H9 (cell line): Measurements from ENCODE around the gene GCN1. TPM values are rescaled to one million over a fixed set of nuclear protein-coding genes. Genes with fewer than 3 reads are reported as not detected.

ENCODE experiments used
- DNase-seq: peaks from one replicate; pipeline ENCODE4 v3.0.0-alpha.2; 2017
- H2AFZ ChIP-seq: one replicate; pipeline ENCODE4 v1.6.1; 2013; ENCODE audit warnings: mild to moderate bottlenecking, low read length, control low read depth, moderate library complexity
- H2AK5ac ChIP-seq: 2 replicates; pipeline ENCODE4 v1.6.1; 2013; ENCODE audit warnings: low read length, control low read depth, mixed read lengths; ENCODE audit not compliant: insufficient read length
- H2BK120ac ChIP-seq: one replicate; pipeline ENCODE4 v1.6.1; 2013; ENCODE audit warnings: low read depth, mild to moderate bottlenecking, low read length, control low read depth, inconsistent platforms; ENCODE audit not compliant: poor library complexity, severe bottlenecking
- H2BK12ac ChIP-seq: 2 replicates; pipeline ENCODE4 v1.6.1; 2013; ENCODE audit warnings: low read length, control low read depth, mixed read lengths, low read depth; ENCODE audit not compliant: insufficient read length
- H2BK15ac ChIP-seq: 2 replicates; pipeline ENCODE4 v1.6.1; 2013; ENCODE audit warnings: low read depth, low read length, control low read depth
- H2BK20ac ChIP-seq: one replicate; pipeline ENCODE4 v1.6.1; 2013; ENCODE audit warnings: low read depth, mild to moderate bottlenecking, low read length, control low read depth, inconsistent platforms; ENCODE audit not compliant: poor library complexity, severe bottlenecking
- H2BK5ac ChIP-seq: 2 replicates; pipeline ENCODE4 v1.6.1; 2013; ENCODE audit warnings: low read length, control low read depth, mixed read lengths; ENCODE audit not compliant: insufficient read length
- H3K14ac ChIP-seq: 2 replicates; pipeline ENCODE4 v1.6.1; 2013; ENCODE audit warnings: low read length, control low read depth; ENCODE audit not compliant: insufficient read depth
- H3K18ac ChIP-seq: 2 replicates; pipeline ENCODE4 v1.6.1; 2013; ENCODE audit warnings: low read depth, mild to moderate bottlenecking, mixed read lengths, low read length, control low read depth; ENCODE audit not compliant: insufficient read length
- H3K23ac ChIP-seq: 2 replicates; pipeline ENCODE4 v1.6.1; 2013; ENCODE audit warnings: low read length, control low read depth, mixed read lengths, low read depth; ENCODE audit not compliant: insufficient read length
- H3K23me2 ChIP-seq: 2 replicates; pipeline ENCODE4 v1.6.1; 2013; ENCODE audit warnings: low read depth, mild to moderate bottlenecking, mixed read lengths, low read length, control low read depth; ENCODE audit not compliant: insufficient read length, poor library complexity, severe bottlenecking
- H3K27ac ChIP-seq: 2 replicates; pipeline ENCODE4 v1.5.1; 2013; ENCODE audit warnings: low read length, control low read depth, mixed read lengths, low read depth; ENCODE audit not compliant: insufficient read length
- H3K27me3 ChIP-seq: 2 replicates; pipeline ENCODE4 v1.6.1; 2013; ENCODE audit warnings: low read length, control low read depth, inconsistent platforms; ENCODE audit not compliant: insufficient read depth
- H3K4ac ChIP-seq: 2 replicates; pipeline ENCODE4 v1.6.1; 2013; ENCODE audit warnings: low read depth, mild to moderate bottlenecking, control low read depth, inconsistent platforms, low read length, moderate library complexity
- H3K4me1 ChIP-seq: 2 replicates; pipeline ENCODE4 v1.6.1; 2013; ENCODE audit warnings: low read length, control low read depth, inconsistent platforms; ENCODE audit not compliant: insufficient read depth
- H3K4me2 ChIP-seq: 2 replicates; pipeline ENCODE4 v1.6.1; 2013; ENCODE audit warnings: low read length, control low read depth, mixed read lengths; ENCODE audit not compliant: insufficient read length, insufficient read depth
- H3K56ac ChIP-seq: 2 replicates; pipeline ENCODE4 v1.6.1; 2013; ENCODE audit warnings: low read depth, mild to moderate bottlenecking, mixed read lengths, low read length, control low read depth; ENCODE audit not compliant: insufficient read length
- H3K79me1 ChIP-seq: 2 replicates; pipeline ENCODE4 v1.6.1; 2013; ENCODE audit warnings: low read depth, mild to moderate bottlenecking, moderate library complexity, low read length, control low read depth, inconsistent platforms; ENCODE audit not compliant: insufficient read depth, poor library complexity, severe bottlenecking
- H3K79me2 ChIP-seq: 2 replicates; pipeline ENCODE4 v1.6.1; 2013; ENCODE audit warnings: low read length, control low read depth, inconsistent platforms; ENCODE audit not compliant: insufficient read depth
- H3K9ac ChIP-seq: 2 replicates; pipeline ENCODE4 v1.6.1; 2013; ENCODE audit warnings: low read length, control low read depth, mixed read lengths; ENCODE audit not compliant: insufficient read length; ENCODE audit errors: extremely low read depth
- H3K9me3 ChIP-seq: one replicate; pipeline ENCODE4 v1.6.1; 2013; ENCODE audit warnings: low read depth, low read length, inconsistent platforms; ENCODE audit not compliant: control insufficient read depth
- H3T11ph ChIP-seq: one replicate; pipeline ENCODE4 v1.6.1; 2013; ENCODE audit warnings: mild to moderate bottlenecking, low read length, control low read depth, inconsistent platforms
- H4K20me1 ChIP-seq: one replicate; pipeline ENCODE4 v1.6.1; 2013; ENCODE audit not compliant: control insufficient read depth, insufficient read length, insufficient read depth
- H4K5ac ChIP-seq: 2 replicates; pipeline ENCODE4 v1.6.1; 2013; ENCODE audit warnings: low read depth, mild to moderate bottlenecking, mixed read lengths, low read length, control low read depth; ENCODE audit not compliant: insufficient read length
- H4K8ac ChIP-seq: replicated peaks from 2 replicates; pipeline ENCODE4 v1.6.1; 2013; ENCODE audit warnings: low read length, control low read depth, mixed read lengths, low read depth; ENCODE audit not compliant: insufficient read length
- H4K91ac ChIP-seq: 2 replicates; pipeline ENCODE4 v1.6.1; 2013; ENCODE audit warnings: low read depth, mild to moderate bottlenecking, moderate library complexity, mixed read lengths, low read length, control low read depth; ENCODE audit not compliant: insufficient read length
- H3K27ac Mint-ChIP-seq, 3 experiments: 2 replicates in 2 of 3; 3 replicates in 1 of 3; pipeline ENCODE4 v1.8.0; 2020 to 2021; ENCODE audit warnings: mixed read lengths in 3 of 3, mild to moderate bottlenecking in 1 of 3, moderate library complexity in 1 of 3
- H3K27me3 Mint-ChIP-seq: 2 replicates; pipeline ENCODE4 v1.8.0; 2021; ENCODE audit warnings: low read depth, mild to moderate bottlenecking, moderate library complexity, mixed read lengths
- H3K36me3 Mint-ChIP-seq, 3 experiments: 2 replicates in 2 of 3; 3 replicates in 1 of 3; pipeline ENCODE4 v1.8.0; 2020 to 2021; ENCODE audit warnings: low read depth in 3 of 3, mixed read lengths in 3 of 3; ENCODE audit not compliant: insufficient read depth in 1 of 3
- H3K4me1 Mint-ChIP-seq, 2 experiments: 2 replicates each; pipeline ENCODE4 v1.8.0; 2020; ENCODE audit warnings: mixed read lengths in 2 of 2
- H3K4me3 Mint-ChIP-seq, 2 experiments: 2 replicates in 1 of 2; 3 replicates in 1 of 2; pipeline ENCODE4 v1.8.0; 2020 to 2021; ENCODE audit warnings: mild to moderate bottlenecking in 2 of 2, mixed read lengths in 2 of 2, moderate library complexity in 1 of 2
- H3K9me3 Mint-ChIP-seq, 2 experiments: 2 replicates in 1 of 2; 3 replicates in 1 of 2; pipeline ENCODE4 v1.8.0; 2020; ENCODE audit warnings: mild to moderate bottlenecking in 2 of 2, mixed read lengths in 2 of 2, moderate library complexity in 1 of 2
- CTCF ChIP-seq: fragments of 200-600 bp; sonication (generic); conservative IDR thresholded peaks from 3 replicates; pipeline ENCODE4 v1.8.0; 2021; ENCODE audit warnings: antibody characterized with exemption, mild to moderate bottlenecking
- WGBS: extraction: QIAGEN DNeasy Blood & Tissue Kit; methylation state at CpG from one replicate; pipeline ENCODE4 v1.1.7; 2013; ENCODE audit warnings: missing lambda C conversion rate, low lambda C conversion rate, mixed read lengths; ENCODE audit not compliant: insufficient read length; ENCODE audit errors: extremely low coverage; 5-methylcytosine and 5-hydroxymethylcytosine counted together
- total RNA-seq: library from RNA; stranded (reverse); gene quantifications from 2 replicates; pipeline ENCODE4 v1.2.1, GENCODE V29; 2021

GCN1 gene
- total RNA-seq, 1 experiment from 2014 or later = 137 TPM

GRCh38 chr12:120139958-120140357 lies 54.6 kb downstream of the GCN1 start:
- Histone ChIP-seq H2AK5ac (no peak overlapping the region), H3K4me2 (no peak overlapping the region), H3K9me3 (no peaks in the 10 kb centered on the region), H3K14ac (no peak overlapping the region), H3K18ac (no peak overlapping the region), H3K23ac (no peak overlapping the region), H2BK15ac (no peak overlapping the region), H4K5ac (no peak overlapping the region), H3T11ph (no peak overlapping the region), H3K79me1 (no peaks in the 10 kb centered on the region), H2BK20ac (no peak overlapping the region), H2BK5ac (no peak overlapping the region), H4K8ac (no peak overlapping the region), H3K27me3 (no peaks in the 10 kb centered on the region), H3K23me2 (no peaks in the 10 kb centered on the region), H3K9ac (no peak overlapping the region), H2BK12ac (no peak overlapping the region), H3K56ac (no peak overlapping the region), H3K79me2 (no peaks in the 10 kb centered on the region), H2BK120ac (no peak overlapping the region), H3K4ac (no peak overlapping the region), H4K91ac (no peak overlapping the region), H3K27ac (no peak overlapping the region), H4K20me1 (no peaks in the 10 kb centered on the region), H3K4me1 (no peaks in the 10 kb centered on the region), H2AFZ (no peak overlapping the region)
- Mint-ChIP-seq H3K36me3 (peaks cover 68 to 97% (median 95%) of the 10 kb centered on the region in 3 experiments; a peak in 6 of 7 replicates), H3K4me3 (no peak overlapping the region), H3K27ac (no peak overlapping the region; a peak in 1 of 7 replicates), H3K27me3 (no peaks in the 10 kb centered on the region), H3K4me1 (no peaks in the 10 kb centered on the region), H3K9me3 (no peaks in the 10 kb centered on the region)
- no CpG with 5 or more reads among the region's 5 CpGs for WGBS
- TF ChIP-seq CTCF = no peak
- DNase-seq = no peak
